Ureter (tissue), 1 donor: ENCODE measurements around the gene BSPRY. TPM values are rescaled to one million over a fixed set of nuclear protein-coding genes. Genes with fewer than 3 reads are reported as not detected.
"Not testable (repeated sequence)": the region's sequence is repeated elsewhere in the genome, so short reads cannot be mapped to it uniquely, and the experiment has no call there.

Experiments
- DNase-seq: peaks from one replicate; pipeline ENCODE4 v3.0.0-alpha.2; 2020; ENCODE audit warnings: low spot score
- total RNA-seq: library from RNA; stranded (reverse); gene quantifications from one replicate; pipeline ENCODE4 v1.2.4, GENCODE V29; 2023
- donor health status: DM: yes; HTN: yes; CAD: no.

Gene BSPRY
- total RNA-seq, 1 donor from 2014 or later, result 10.2 TPM

DNA sequence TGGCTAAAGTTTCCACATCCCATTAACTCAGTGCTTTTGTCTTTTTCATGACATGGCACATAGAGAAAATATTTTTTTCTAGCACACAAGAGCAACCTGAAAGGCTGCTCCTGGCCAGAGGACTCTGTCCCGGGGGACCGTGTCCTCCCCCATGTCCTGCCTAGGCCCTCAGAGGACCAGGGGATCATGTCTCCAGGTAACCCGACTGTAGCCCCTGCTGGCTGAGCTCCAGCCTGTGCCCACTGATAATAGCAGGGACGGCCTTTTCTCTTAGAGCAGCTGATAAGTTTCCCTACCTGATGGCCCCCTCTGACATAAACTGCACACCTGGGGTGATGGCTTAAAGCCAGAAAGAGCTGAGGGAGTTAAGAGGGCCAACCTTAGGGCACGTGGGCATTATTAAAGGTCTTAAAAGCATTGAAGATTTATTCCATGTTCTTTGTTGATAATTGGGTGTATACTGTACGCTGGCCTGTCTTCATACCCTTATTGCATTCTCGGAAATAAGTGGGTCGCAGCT is 21.5 kb downstream of the BSPRY start:
- DNase-seq, result no peak

DNA sequence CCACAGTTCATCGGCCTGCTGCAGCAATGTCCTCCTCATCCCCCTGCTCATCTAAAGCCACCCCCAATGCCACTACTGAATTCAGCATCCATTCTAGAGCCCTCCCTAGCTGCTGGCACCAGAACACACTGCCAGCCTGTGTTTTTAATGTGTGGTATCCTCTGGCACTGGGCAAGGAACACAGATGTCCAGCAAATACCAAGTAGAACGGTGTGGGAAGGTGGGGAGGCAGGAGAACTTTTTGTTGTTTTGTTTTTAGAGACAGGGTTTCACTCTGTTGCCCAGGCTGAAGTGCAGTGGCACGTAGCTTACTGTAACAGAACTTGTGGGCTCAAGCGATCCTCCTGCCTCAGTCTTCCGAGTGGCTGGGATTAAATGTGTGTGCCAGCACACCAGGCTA is 22.7 kb downstream of the BSPRY start:
- no peak for DNase-seq

DNA sequence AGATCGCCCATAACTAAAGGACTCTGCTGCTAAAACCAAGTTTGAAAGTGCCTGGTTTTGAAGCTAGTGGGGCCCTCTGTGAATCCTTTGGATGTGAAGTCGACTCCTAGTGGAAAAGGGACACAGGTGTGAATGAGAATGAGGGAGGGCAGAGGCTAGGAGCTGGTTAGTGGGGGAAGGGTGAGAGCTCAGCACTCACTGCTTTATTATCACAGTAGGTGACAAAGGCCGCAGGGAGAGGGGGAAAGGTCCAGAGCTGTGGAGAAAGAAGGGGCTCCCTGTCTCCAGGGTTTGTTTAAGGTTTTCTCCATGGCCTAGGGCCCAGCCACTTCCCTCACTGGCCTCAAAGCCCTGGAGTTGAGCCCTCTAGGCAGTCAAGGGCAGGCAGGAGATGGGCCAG is 23.9 kb downstream of the BSPRY start:
- no peak for DNase-seq

DNA sequence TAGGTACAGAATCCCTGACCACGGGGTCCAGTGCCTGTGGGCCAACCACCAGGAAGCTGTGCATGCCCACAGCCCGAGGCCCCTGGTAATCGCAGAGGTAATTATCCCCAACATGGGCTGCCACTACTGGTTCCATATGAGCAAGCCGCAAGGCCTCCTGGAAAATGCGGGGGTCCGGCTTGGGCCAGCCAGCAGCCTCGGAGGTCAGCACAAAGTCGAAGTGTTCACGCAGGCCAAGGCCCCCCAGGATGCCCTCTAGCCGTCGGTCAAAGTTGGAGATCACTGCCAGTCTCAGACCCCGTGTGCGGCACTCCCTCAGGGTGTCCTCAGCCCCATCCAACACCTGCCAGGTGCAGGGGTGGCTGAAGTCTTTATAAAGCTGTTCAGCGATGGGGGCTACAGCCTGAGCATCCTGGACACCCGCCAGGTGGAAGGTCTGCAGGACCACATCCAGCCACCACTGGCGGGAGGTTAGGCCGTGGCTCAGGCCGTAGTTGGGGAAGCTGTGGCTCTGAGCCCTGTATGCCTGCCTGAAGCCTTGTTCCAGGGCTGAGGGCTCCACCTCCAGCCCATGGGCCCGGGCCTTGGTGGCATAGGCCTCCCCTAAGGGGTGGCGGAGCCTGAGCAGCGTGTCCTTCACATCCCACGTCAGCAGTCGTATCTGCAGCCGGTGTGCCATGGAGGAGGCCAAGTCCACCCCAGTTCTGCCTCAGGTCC is 24.5 kb downstream of the BSPRY start:
- DNase-seq, result no peak

GRCh38 chr9:113375057-113376023 is 26.0 kb downstream of the BSPRY start:
- DNase-seq, result no peak

- DNase-seq, result peak; percentile 89
These were observed 27.6 kb downstream of the BSPRY start, which contains the start of gene HDHD3 for GRCh38 chr9:113376634-113377567. TSS of gene HDHD3 (minus strand) at chr9:113376986. CDS start at chr9:113374354, 2,632 bp downstream.

DNA sequence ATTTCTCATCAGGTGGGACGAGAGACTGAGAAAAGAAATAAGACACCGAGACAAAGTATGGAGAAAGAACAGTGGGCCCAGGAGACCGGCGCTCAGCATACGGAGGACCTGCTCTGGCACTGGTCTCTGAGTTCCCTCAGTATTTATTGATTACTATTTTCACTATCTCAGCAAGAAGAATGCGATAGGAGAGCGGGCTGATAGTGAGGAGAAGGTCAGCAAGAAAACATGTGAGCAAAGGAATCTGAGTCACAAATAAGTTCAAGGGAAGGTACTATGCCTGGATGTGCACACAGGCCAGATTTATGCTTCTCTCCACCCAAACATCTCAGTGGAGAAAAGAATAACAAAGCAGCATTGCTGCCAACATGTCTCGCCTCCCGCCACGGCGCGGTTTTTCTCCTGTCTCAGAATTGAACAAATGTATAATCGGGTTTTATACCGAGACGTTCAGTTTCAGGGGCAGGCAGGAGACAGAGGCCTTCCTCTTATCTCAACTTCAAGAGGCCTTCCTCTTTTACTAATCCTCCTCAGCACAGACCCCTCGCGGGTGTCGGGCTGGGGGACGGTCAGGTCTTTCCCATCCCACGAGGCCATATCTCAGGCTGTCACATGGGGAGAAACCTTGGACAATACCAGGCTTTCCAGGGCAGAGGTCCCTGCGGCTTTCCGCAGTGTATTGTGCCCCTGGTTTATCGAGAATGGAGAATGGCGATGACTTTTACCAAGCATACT is 29.9 kb downstream of the BSPRY start:
- DNase-seq, result not testable (repeated sequence)

DNA sequence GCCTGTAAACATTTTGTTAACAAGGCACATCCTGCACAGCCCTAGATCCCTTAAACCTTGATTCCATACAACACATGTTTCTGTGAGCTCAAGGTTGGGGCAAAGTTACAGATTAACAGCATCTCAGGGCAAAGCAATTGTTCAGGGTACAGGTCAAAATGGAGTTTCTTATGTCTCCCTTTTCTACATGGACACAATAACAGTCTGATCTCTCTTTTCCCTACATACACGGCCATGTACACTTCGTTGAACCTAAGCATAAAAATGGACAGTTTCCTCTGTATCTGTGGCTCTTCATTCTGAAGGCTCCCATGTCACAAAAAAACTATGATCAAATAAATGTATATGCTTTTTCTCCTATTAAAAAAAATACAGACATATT is 30.5 kb downstream of the BSPRY start:
- not testable (repeated sequence) for DNase-seq

DNA sequence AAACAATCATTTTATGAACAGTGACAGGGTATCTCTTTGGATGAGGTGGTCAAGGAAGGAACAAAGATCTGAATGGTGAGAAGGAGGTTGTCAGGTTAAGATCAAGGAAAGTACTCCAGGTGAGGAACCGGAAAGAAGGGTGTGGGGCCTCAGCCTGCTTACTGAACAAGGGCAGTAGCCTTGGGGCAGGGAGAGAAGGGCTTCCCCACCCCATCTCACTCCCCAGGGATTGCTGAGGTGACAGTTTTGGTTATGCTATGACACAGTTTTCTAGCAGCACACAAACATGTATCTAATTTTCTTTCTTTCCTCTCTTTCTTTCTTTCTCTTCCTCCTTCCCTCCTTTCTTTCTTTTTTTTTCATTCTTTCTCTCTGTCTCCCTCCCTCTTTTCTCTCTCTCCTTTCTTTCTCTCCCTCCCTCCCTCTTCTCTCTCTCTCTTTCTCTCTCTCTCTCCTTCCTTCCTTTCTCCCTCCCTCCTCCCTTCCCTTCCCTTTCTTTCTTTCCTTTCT is 31.6 kb downstream of the BSPRY start:
- no peak for DNase-seq

GRCh38 chr9:113381441-113381840 is 32.1 kb downstream of the BSPRY start:
- DNase-seq, result not testable (repeated sequence)

- peak; percentile 78 for DNase-seq
These were observed 32.6 kb downstream of the BSPRY start for GRCh38 chr9:113381909-113382411.

DNA sequence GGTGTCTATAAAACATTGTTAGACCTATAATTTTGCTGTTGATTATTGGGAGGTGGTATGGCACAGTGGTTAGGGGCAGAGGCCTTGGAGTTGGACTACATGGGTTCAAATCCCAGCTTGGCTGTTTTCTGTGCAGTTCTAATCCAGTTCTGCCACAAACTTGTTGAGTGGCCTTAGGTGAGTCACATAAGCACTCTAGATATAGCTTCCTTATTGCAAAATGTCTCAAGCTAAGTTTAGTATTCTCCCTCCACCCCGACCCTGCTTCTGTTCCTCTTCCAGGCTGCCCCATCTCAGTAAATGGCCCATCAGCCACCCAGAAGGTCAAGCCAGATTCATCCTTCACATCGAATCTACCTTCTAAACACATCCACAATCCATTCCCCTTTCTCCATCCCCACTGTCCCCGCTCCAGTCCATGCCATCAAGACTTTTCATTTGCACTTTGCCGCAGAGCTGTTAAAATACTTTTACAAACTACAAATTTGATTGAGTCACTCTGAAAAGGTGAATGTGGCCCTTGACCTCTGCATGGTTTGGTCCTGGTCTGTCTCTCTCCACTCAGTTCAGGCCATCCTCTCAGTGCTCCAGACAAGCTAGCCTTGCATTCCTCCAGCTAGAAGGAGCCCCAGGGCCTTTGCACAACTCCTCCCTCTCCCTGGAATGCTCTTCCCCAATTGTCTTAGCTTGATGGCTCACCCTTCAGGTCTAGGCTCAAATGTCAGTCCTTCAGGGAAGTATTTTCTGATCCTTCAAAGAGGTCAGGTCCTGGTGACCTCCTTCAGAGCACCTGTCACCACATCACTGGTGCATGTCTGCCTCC is 37.4 kb downstream of the BSPRY start:
- DNase-seq, result no peak

DNA sequence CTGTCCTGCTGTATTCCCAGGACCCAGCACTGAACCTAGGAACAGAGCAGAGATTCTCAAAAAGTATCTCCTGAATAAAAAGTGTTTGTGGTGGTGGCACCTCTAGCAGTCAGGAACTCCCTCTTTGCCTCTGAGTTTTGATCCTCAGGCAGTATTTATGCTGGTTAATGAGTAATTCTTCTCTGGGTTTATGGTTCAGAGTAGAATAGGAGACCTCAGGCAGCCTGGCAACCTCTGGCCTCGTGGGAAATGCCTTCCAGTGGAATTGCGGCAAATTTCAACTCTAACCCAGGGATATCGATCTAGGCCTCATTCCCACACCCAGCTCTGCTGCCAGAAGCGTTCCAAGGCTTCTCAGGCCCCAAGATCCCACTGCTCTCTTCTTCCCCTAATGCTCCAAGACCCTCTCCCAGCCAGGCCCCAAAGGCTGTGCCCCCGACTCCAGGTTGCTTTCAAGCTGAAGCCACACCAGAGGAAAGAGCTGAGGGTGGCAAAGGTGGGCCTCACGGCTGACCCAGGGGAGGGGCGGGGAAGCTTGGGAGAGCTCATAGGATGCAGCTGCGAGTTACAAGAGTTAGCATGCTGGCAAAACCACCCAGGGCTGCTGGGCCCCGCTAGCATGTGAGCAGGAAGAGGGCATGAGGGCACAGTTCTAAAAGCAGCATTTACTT is 38.4 kb downstream of the BSPRY start:
- DNase-seq, result no peak

- no peak for DNase-seq
These were observed 39.5 kb downstream of the BSPRY start for GRCh38 chr9:113388833-113389232.

DNA sequence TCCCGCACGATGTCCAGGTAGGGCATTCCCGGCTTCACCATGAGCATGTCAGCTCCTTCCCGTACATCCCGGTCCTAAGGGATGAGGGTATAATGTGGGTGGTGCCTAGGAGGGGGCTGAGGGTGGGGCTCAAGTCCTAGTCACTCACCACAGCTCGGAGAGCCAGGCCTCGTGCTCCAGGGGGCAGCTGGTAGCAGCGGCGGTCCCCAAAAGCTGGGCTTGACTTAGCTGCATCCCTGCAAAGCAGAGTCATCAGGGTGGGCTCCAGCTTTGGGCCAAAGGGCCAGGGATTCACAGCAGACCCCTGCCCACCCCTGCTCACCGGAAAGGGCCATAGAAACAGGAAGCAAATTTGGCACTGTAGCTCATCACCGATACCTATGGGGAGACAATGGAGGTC is 40.1 kb downstream of the BSPRY start:
- DNase-seq, result no peak

GRCh38 chr9:113390192-113390960 is 41.0 kb downstream of the BSPRY start:
- no peak for DNase-seq

DNA sequence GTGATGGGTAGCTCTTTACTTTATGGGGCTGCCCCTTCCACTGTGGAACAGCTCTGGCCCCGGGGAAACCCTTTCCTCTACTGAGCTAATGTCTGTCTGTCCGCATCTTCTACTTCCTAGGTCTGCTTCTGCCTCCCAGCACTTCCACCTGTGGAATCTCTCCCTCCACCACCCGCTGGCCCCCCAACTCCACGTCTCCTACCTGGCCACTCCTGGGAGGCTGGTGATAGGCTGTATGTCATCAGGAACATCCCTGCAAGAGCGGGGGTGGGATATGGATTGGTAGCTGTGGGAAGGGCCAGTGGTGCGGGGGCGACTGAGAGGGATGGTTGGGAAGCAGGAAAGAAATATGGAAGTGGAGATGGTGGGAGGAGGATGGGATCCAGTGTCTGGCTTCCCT is 42.6 kb downstream of the BSPRY start:
- DNase-seq, result no peak

GRCh38 chr9:113393281-113393680 is 43.9 kb downstream of the BSPRY start:
- DNase-seq, result no peak
